OCI-LY7 (cell line): Measurements from ENCODE around the gene SPAG16. TPM values are rescaled to one million over a fixed set of nuclear protein-coding genes. Genes with fewer than 3 reads are reported as not detected.

Experiments
- BruUV-seq: library from RNA; stranded (reverse); fragments of 400-500 nt; replicated peaks from 2 replicates; lab custom pipeline; 2021; lab: Mats Ljungman, UMichigan
- CTCF ChIA-PET: fragments of 300-600 bp; sonication (Branson Sonifier 250); formaldehyde crosslinking; loops from one replicate; lab custom pipeline; 2022; ENCODE audit warnings: antibody characterized with exemption; ENCODE audit not compliant: unreplicated experiment; lab: Charles Lee
- POLR2A ChIA-PET: fragments of 300-600 bp; sonication (Branson Sonifier 250); formaldehyde crosslinking; loops from one replicate; lab custom pipeline; 2022; ENCODE audit warnings: antibody characterized with exemption; lab: Charles Lee
- DNase-seq: peaks from one replicate; pipeline ENCODE4 v3.0.0-alpha.2; 2015; ENCODE audit warnings: low spot score
- H2AFZ ChIP-seq: fragments of 200-600 bp; sonication (generic), shearing (Covaris generic); 2 replicates; pipeline ENCODE4 v1.6.1; 2014; ENCODE audit warnings: mild to moderate bottlenecking, antibody characterized with exemption, low read length, moderate library complexity
- H3K27ac ChIP-seq: fragments of 200-600 bp; sonication (generic); 2 replicates; pipeline ENCODE4 v1.5.1; 2014; ENCODE audit warnings: mixed run types, low read depth, mild to moderate bottlenecking, moderate library complexity, low read length, inconsistent platforms; ENCODE audit not compliant: poor library complexity, severe bottlenecking
- H3K36me3 ChIP-seq: fragments of 200-600 bp; sonication (generic); 2 replicates; pipeline ENCODE4 v1.6.1; 2014; ENCODE audit warnings: mild to moderate bottlenecking, antibody characterized with exemption, low read length, moderate library complexity, mixed read lengths; ENCODE audit not compliant: insufficient read depth
- H3K4me1 ChIP-seq: fragments of 200-600 bp; sonication (generic); 2 replicates; pipeline ENCODE4 v1.5.1; 2014; ENCODE audit warnings: mild to moderate bottlenecking, low read length; ENCODE audit not compliant: insufficient read depth, poor library complexity, severe bottlenecking
- H3K4me2 ChIP-seq: fragments of 200-600 bp; sonication (generic); 2 replicates; pipeline ENCODE4 v1.6.1; 2014; ENCODE audit warnings: mild to moderate bottlenecking, low read length
- H3K4me3 ChIP-seq: fragments of 200-600 bp; sonication (generic); 2 replicates; pipeline ENCODE4 v1.5.1; 2014; ENCODE audit warnings: mild to moderate bottlenecking, low read depth, low read length; ENCODE audit not compliant: poor library complexity, severe bottlenecking
- H3K79me2 ChIP-seq: fragments of 200-600 bp; sonication (generic); 2 replicates; pipeline ENCODE4 v1.6.1; 2016; ENCODE audit warnings: low read depth, mild to moderate bottlenecking, low read length, moderate library complexity, mixed read lengths; ENCODE audit not compliant: insufficient read depth
- H3K9me2 ChIP-seq: fragments of 200-600 bp; sonication (generic); 2 replicates; pipeline ENCODE4 v1.6.1; 2016; ENCODE audit warnings: mild to moderate bottlenecking, low read length, mixed read lengths; ENCODE audit not compliant: insufficient read depth
- H3K9me3 ChIP-seq: fragments of 200-600 bp; sonication (generic); 2 replicates; pipeline ENCODE4 v1.6.1; 2014; ENCODE audit warnings: mild to moderate bottlenecking, mixed run types, low read length, mixed read lengths
- H4K20me1 ChIP-seq: fragments of 200-600 bp; sonication (generic); 2 replicates; pipeline ENCODE4 v1.6.1; 2014; ENCODE audit warnings: mild to moderate bottlenecking, antibody characterized with exemption, low read length, moderate library complexity, mixed read lengths; ENCODE audit not compliant: insufficient read depth
- EZH2phosphoT487 ChIP-seq: fragments of 200-600 bp; sonication (generic); IDR thresholded peaks from 2 replicates; pipeline ENCODE4 v1.6.1; 2018; ENCODE audit warnings: low read depth, borderline replicate concordance, mild to moderate bottlenecking, mixed run types, antibody characterized with exemption, low read length, moderate library complexity, mixed read lengths
- intact Hi-C: fragments of 100-400 bp; cut with micrococcal nuclease; formaldehyde crosslinking; loops from one replicate; pipeline ENCODE4 v1.10.0; 2022; ENCODE audit not compliant: unreplicated experiment
- total RNA-seq, 2 experiments: library from RNA; depleted of rRNA in 1 of 2; stranded (reverse); fragments of >200 nt in 1 of 2; shearing (Covaris generic) in 1 of 2; gene quantifications; 2 replicates each; pipeline ENCODE4 v1.2.3, GENCODE V29; 2014 to 2022
- TF ChIP-seq, protein P1 (sequence below): fragments of 200-600 bp; sonication (generic); conservative IDR thresholded peaks from 2 replicates; pipeline ENCODE4 v1.5.1; 2014; ENCODE audit warnings: mild to moderate bottlenecking, antibody characterized with exemption, low read length, moderate library complexity, mixed read lengths

The SPAG16 gene
- total RNA-seq, 2 experiments from 2014 or later = 22.1 to 24.2 TPM

DNA sequence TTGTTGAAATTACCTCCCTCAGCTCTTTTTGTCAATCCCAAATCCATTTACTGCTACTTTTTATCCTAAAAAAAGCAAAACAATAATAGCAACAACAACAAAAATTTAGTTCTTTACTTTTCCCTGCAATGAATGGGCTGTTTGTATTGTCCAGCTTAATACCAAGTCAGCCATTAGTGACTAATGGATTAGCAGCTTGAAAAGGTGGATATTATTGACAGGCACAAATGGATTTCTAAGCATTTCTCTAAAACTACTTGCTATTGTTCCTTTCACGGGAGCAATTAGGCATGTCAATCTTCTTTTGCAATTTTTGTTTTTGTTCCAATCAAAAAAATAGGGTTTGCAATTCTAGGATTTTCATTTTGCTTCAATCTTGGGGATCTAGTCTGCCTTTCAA, 32.1 kb upstream of the SPAG16 start:
- ChIA-PET POLR2A (no interaction called here), CTCF (interaction anchor here (1.2 kb wide), 1 partner anchor 99 kb away, joined by 3 read pairs; no protein-coding TSS in a partner anchor)
- intact Hi-C loops = loop anchor here (10.0 kb wide), 3 partner anchors 477 to 1753 kb away; no protein-coding TSS in a partner anchor
- H3K79me2 ChIP-seq = no peaks in the 10 kb centered on the region
- H4K20me1 ChIP-seq = no peaks in the 10 kb centered on the region
- no TSS peak for BruUV-seq
- H3K4me1 ChIP-seq = peaks cover 10% of the 10 kb centered on the region
- peak overlapping the region; percentile 56; the same call in 1 of the 2 replicates for H2AFZ ChIP-seq
- DNase-seq = no peak
- no peaks in the 10 kb centered on the region for H3K9me2 ChIP-seq
- H3K36me3 ChIP-seq = no peaks in the 10 kb centered on the region
- H3K27ac ChIP-seq = no peak overlapping the region
- TF ChIP-seq EZH2phosphoT487 = no peak
- TF ChIP-seq, protein P1, sequence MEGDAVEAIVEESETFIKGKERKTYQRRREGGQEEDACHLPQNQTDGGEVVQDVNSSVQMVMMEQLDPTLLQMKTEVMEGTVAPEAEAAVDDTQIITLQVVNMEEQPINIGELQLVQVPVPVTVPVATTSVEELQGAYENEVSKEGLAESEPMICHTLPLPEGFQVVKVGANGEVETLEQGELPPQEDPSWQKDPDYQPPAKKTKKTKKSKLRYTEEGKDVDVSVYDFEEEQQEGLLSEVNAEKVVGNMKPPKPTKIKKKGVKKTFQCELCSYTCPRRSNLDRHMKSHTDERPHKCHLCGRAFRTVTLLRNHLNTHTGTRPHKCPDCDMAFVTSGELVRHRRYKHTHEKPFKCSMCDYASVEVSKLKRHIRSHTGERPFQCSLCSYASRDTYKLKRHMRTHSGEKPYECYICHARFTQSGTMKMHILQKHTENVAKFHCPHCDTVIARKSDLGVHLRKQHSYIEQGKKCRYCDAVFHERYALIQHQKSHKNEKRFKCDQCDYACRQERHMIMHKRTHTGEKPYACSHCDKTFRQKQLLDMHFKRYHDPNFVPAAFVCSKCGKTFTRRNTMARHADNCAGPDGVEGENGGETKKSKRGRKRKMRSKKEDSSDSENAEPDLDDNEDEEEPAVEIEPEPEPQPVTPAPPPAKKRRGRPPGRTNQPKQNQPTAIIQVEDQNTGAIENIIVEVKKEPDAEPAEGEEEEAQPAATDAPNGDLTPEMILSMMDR = no peak
- no peak overlapping the region for H3K4me3 ChIP-seq
- no peak overlapping the region for H3K4me2 ChIP-seq
- H3K9me3 ChIP-seq = no peaks in the 10 kb centered on the region

DNA sequence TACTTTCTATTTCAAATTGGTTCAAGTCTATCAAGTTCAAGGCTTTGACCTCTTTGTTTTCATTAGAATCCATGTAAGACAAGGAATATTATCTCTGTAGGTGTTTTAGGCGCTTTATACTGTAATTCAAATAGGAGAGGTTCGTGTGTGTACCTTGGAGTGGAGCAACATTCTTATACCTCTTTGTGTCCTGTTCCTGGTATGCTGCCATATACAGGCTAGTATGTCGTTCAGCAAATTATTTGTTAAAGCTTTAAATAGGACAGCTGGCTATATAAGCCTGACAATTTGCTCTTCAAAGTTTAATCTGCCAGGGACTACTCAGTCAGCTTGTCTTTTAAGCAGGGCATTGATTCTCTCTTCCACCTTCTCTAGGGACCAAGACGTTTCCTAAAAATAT, 31.1 kb upstream of the SPAG16 start:
- no peak for DNase-seq
- H2AFZ ChIP-seq = peak overlapping the region; percentile 72
- TF ChIP-seq, protein P1 = no peak
- TF ChIP-seq EZH2phosphoT487 = no peak
- H3K4me3 ChIP-seq = no peak overlapping the region
- H3K79me2 ChIP-seq = no peaks in the 10 kb centered on the region
- no peaks in the 10 kb centered on the region for H3K9me3 ChIP-seq
- no peak overlapping the region for H3K4me2 ChIP-seq
- intact Hi-C loops = loop anchor here (10.0 kb wide), 3 partner anchors 478 to 1752 kb away; no protein-coding TSS in a partner anchor
- ChIA-PET CTCF (no interaction called here), POLR2A (interaction anchor here (1.1 kb wide), 1 partner anchor 31 kb away, joined by 7 read pairs; the partner anchor contains the start of gene SPAG16)
- peaks cover 10% of the 10 kb centered on the region for H3K4me1 ChIP-seq
- H3K36me3 ChIP-seq = no peaks in the 10 kb centered on the region
- H3K27ac ChIP-seq = no peak overlapping the region
- no peaks in the 10 kb centered on the region for H3K9me2 ChIP-seq
- no TSS peak for BruUV-seq
- H4K20me1 ChIP-seq = no peaks in the 10 kb centered on the region

DNA sequence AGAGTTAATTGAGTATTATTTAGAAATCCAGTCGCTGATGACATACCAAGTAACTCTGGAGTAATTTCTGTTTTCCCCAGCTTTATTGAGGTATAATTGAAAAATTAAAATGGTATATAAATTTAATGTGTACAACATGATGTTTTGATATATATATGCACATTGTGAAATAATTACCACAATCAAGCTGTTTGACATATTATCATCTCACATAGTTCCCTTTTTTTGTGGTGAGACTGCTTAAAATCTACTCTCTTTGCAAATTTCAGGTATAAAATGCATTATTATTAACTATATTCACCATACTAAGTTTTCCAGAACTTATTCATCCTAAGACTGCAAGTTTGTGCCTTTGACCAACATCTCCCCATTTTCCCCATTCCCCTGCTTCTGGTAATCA, 25.0 kb upstream of the SPAG16 start:
- H3K9me2 ChIP-seq = no peaks in the 10 kb centered on the region
- DNase-seq = no peak
- no peak overlapping the region for H3K4me3 ChIP-seq
- POLR2A ChIA-PET = interaction anchor here (0.6 to 1.2 kb wide), 3 partner anchors 15 to 572 kb away, joined by 3 read pairs; no protein-coding TSS in a partner anchor
- no peak overlapping the region for H3K4me2 ChIP-seq
- intact Hi-C loops = loop anchor here (10.0 kb wide), 3 partner anchors 484 to 1746 kb away; no protein-coding TSS in a partner anchor
- no peaks in the 10 kb centered on the region for H3K4me1 ChIP-seq
- no peaks in the 10 kb centered on the region for H3K79me2 ChIP-seq
- no peaks in the 10 kb centered on the region for H3K9me3 ChIP-seq
- CTCF ChIA-PET = no interaction called here
- H3K36me3 ChIP-seq = no peaks in the 10 kb centered on the region
- no TSS peak for BruUV-seq
- H4K20me1 ChIP-seq = no peaks in the 10 kb centered on the region
- TF ChIP-seq, protein P1 = no peak
- TF ChIP-seq EZH2phosphoT487 = no peak
- H3K27ac ChIP-seq = no peak overlapping the region
- no peak overlapping the region for H2AFZ ChIP-seq
